ENCODE results near the gene C17orf113. TPM values are rescaled to one million over a fixed set of nuclear protein-coding genes. Genes with fewer than 3 reads are reported as not detected.
A peak's percentile ranks its signal among the peaks of the same experiment; 100 is the strongest.

Gene C17orf113
- total and polyA plus RNA-seq, 12 donors, result 0.14 to 1.1 (median 0.60) TPM

DNA sequence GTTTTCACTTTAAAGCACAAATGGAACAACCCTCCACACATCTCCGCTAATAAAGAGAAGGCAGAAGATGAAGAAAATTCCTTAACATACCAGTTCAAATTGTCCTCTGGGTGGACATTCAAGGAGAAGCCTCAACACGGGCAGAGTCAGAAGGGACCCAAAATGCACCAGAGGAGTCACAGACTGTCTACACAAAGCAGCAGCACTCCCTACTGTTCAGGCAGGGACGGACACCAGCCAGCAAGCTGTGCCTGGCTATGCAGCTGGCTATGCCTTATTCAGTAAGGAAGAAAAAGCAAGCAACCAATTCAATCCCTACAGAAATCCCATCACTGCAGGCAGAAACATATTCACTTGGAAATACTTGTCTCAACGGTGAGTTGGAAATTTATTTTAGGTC lies 41.2 kb downstream of the C17orf113 start:
- no peak overlapping the region for H3K27ac ChIP-seq
- no peaks in the 10 kb centered on the region for H3K36me3 ChIP-seq (replicated peaks in 1 of 2)
- intact Hi-C loops (cut with DNase I), result no loop called here
- DNase-seq, result peak in 2 of 7 donors; percentile 19 to 22
- peaks cover 0 to 73% of the 10 kb centered on the region in 2 donors for H3K4me1 ChIP-seq (replicated peaks in 1 of 2)
- H3K4me3 ChIP-seq, result no peak overlapping the region
- H3K9me3 ChIP-seq (replicated peaks in 1 of 3), result no peaks in the 10 kb centered on the region
- no peak for TF ChIP-seq POLR2A (IDR thresholded peaks at IDR 0.05)
- TF ChIP-seq, protein P1, sequence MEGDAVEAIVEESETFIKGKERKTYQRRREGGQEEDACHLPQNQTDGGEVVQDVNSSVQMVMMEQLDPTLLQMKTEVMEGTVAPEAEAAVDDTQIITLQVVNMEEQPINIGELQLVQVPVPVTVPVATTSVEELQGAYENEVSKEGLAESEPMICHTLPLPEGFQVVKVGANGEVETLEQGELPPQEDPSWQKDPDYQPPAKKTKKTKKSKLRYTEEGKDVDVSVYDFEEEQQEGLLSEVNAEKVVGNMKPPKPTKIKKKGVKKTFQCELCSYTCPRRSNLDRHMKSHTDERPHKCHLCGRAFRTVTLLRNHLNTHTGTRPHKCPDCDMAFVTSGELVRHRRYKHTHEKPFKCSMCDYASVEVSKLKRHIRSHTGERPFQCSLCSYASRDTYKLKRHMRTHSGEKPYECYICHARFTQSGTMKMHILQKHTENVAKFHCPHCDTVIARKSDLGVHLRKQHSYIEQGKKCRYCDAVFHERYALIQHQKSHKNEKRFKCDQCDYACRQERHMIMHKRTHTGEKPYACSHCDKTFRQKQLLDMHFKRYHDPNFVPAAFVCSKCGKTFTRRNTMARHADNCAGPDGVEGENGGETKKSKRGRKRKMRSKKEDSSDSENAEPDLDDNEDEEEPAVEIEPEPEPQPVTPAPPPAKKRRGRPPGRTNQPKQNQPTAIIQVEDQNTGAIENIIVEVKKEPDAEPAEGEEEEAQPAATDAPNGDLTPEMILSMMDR (IDR thresholded peaks at IDR 0.05), result peak in 3 of 6 experiments; percentile 9 to 18 (median 15)
- H3K27me3 ChIP-seq, result no peaks in the 10 kb centered on the region
- 69 to 76% (median 73%) methylated on average over 4 of the region's 4 CpGs for WGBS, 4 donors

DNA sequence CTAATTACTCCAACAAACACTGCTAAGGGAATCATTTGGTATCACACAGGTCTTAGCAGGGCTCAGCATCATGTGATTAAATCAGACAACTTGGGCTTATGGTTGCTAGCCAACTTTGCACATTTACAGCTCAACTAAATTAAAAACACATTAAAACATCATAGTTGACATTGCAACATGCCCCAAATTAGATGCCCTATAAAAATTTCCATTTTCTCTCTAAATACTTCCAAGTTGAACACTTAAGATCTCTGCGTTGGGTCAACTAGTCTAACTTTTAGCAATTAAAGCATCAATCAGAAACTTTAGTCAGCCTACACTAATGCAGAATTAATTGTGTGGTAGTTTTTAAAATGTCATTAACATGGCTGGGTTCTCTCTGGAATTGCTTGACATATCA lies 45.2 kb downstream of the C17orf113 start:
- Histone ChIP-seq H3K4me1 (replicated peaks in 1 of 2) (peaks cover 0 to 53% of the 10 kb centered on the region in 2 donors), H3K27ac (no peak overlapping the region)
- 87 to 91% (median 89%) methylated on average over 1 of the region's 1 CpG for WGBS, 4 donors

DNA sequence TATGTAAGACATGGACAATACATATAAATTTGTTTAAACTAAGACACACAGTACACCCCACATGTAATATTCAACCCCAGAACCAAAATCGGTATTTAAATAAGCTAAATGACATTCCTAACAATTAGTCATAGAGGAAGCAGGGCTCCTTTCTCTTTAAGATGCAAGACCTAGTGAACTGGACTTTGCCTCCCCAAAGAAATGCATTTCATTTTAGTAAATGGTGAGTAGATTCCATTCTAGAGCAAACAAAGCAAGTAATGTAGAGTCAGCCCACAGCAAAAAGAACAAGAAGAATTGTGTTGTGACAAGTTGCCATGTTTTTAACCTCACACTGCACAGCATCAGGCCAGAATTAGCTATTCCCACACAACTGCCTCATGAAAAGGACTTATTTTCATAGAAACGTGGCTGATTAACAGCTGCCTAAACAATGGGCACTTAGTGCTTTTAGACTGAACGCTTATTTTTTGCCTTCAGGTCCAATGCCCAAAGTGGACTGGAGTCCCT lies 47.6 kb downstream of the C17orf113 start:
- Histone ChIP-seq H3K36me3 (replicated peaks in 1 of 2) (peaks cover 0 to 39% of the 10 kb centered on the region in 2 donors), H3K27ac (no peak overlapping the region), H3K9me3 (replicated peaks in 1 of 3) (no peaks in the 10 kb centered on the region), H3K27me3 (no peaks in the 10 kb centered on the region), H3K4me3 (no peak overlapping the region), H3K4me1 (replicated peaks in 1 of 2) (peaks cover 0 to 51% of the 10 kb centered on the region in 2 donors)
- TF ChIP-seq, protein P1 (IDR thresholded peaks at IDR 0.05), result no peak
- TF ChIP-seq POLR2A (IDR thresholded peaks at IDR 0.05), result no peak
- DNase-seq, result no peak
- intact Hi-C loops (cut with DNase I), result no loop called here
- 65 to 79% (median 73%) methylated on average over 3 of the region's 3 CpGs for WGBS, 4 donors

More for the DNA sequence above, 45.2 kb downstream of the C17orf113 start:
- H3K9me3 ChIP-seq (replicated peaks in 1 of 3), result no peaks in the 10 kb centered on the region
- peaks cover 0 to 16% of the 10 kb centered on the region in 2 donors for H3K36me3 ChIP-seq (replicated peaks in 1 of 2)
- no peak overlapping the region for H3K4me3 ChIP-seq
- intact Hi-C loops (cut with DNase I), result no loop called here
- DNase-seq, result no peak
- no peak for TF ChIP-seq POLR2A (IDR thresholded peaks at IDR 0.05)
- no peaks in the 10 kb centered on the region for H3K27me3 ChIP-seq

DNA sequence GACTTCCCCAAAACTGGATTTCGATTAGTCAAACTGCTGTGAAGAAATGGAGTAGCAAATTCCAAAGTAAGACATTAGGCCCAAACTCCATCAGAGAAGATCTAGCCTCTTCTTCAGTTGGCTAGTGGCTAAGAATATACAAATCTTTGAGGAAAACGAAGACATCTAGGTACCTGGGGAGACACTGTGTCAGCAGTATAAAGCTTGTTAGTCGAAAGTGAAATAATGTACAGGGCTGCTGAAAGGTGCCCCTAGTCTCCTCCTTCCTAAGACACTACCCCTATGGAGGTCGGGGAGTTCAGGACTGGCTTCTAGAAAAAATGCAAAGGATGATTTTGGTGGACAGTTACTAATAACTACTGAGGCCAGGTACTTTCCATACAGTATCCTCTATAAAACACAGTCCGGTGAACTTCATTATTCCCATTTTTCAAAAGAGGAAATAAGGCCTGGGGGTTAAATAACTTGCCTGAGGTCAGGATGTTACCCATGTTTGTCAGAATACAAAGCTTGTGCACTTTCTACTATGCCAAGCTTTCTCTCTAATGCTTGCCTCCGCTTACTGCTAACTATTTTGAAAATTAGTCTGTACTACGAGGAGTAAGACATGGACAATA lies 48.1 kb downstream of the C17orf113 start:
- Histone ChIP-seq H3K4me3 (no peak overlapping the region), H3K4me1 (replicated peaks in 1 of 2) (peaks cover 0 to 46% of the 10 kb centered on the region in 2 donors), H3K9me3 (replicated peaks in 1 of 3) (no peaks in the 10 kb centered on the region), H3K36me3 (replicated peaks in 1 of 2) (peaks cover 0 to 45% of the 10 kb centered on the region in 2 donors), H3K27me3 (no peaks in the 10 kb centered on the region), H3K27ac (no peak overlapping the region)
- whole genome bisulfite sequencing, 4 donors, result 83 to 89% (median 87%) methylated on average over 7 of the region's 7 CpGs
- intact Hi-C loops (cut with DNase I), result no loop called here
- TF ChIP-seq POLR2A (IDR thresholded peaks at IDR 0.05), result no peak
- TF ChIP-seq, protein P1 (IDR thresholded peaks at IDR 0.05), result no peak
- no peak for DNase-seq

DNA sequence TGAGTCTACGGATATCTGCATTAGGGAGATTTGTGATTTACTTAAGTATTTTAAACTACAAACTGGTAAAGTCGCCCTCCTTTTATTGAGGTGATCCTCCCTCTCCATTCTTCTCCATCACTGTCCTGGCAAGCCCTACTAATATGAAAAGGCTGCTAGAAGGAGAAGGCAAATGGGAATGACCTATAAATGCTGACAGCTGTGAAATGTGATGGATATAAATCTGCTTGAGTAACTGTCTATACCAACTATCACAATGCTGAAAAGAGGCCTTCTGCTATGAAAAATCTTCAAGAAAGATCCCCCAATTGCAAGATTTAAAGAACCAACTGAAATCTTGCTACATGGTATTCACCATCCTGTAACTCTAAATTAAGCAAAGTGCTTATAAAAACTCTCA lies 48.7 kb downstream of the C17orf113 start:
- intact Hi-C loops (cut with DNase I), result no loop called here
- 92 to 97% (median 94%) methylated on average over 2 of the region's 2 CpGs for WGBS, 4 donors
- no peak for DNase-seq
- Histone ChIP-seq H3K27ac (no peak overlapping the region), H3K36me3 (replicated peaks in 1 of 2) (peaks cover 0 to 50% of the 10 kb centered on the region in 2 donors), H3K9me3 (replicated peaks in 1 of 3) (no peaks in the 10 kb centered on the region), H3K27me3 (no peaks in the 10 kb centered on the region), H3K4me3 (no peak overlapping the region), H3K4me1 (replicated peaks in 1 of 2) (peaks cover 0 to 41% of the 10 kb centered on the region in 2 donors)
- TF ChIP-seq, protein P1 (IDR thresholded peaks at IDR 0.05), result no peak
- TF ChIP-seq POLR2A (IDR thresholded peaks at IDR 0.05), result no peak
